K562 (cell line): ENCODE measurements around the gene EPB41L4B. TPM values are rescaled to one million over a fixed set of nuclear protein-coding genes. Genes with fewer than 3 reads are reported as not detected.

ENCODE experiments used
- ATAC-seq: fragments of 200-7000 bp; cut with Tn5 transposase; 3 replicates; pipeline ENCODE4 v1.9.1; 2020; ENCODE audit warnings: moderate library complexity
- BruUV-seq: library from RNA; stranded (reverse); fragments of 400-500 nt; replicated peaks from 2 replicates; lab custom pipeline; 2021; lab: Mats Ljungman, UMichigan
- CTCF ChIA-PET: fragments of 300-600 bp; formaldehyde crosslinking; extraction: SDS; loops from one replicate; lab custom pipeline; 2021; ENCODE audit warnings: low intra/inter-chr PET ratio; lab: Yijun Ruan, JAX
- POLR2A ChIA-PET: fragments of 300-600, 350-650 bp; sonication (Branson Sonifier 250); formaldehyde crosslinking; extraction: SDS; loops from one replicate; lab custom pipeline; 2021; ENCODE audit warnings: antibody characterized with exemption, inconsistent platforms; lab: Yijun Ruan, JAX
- DNase-seq, 4 experiments: peaks; one replicate each; pipeline versions ENCODE4 v3.0.0 to v3.0.0-alpha.2; 2011 to 2018; ENCODE audit warnings: low spot score in 3 of 4, mixed read lengths in 3 of 4; ENCODE audit errors: extremely low read depth in 1 of 4
- FAIRE-seq: peaks from 2 replicates; lab custom pipeline; 2011; peaks lifted over from hg19 to GRCh38; lab: Jason Lieb, UNC
- H2AFZ ChIP-seq: 2 replicates; pipeline ENCODE4 v1.6.0; 2011; ENCODE audit warnings: low read depth, low read length, control low read depth, inconsistent platforms
- H3K27ac ChIP-seq: fragments of 200-600 bp; 3 replicates; pipeline ENCODE4 v1.8.0; 2011; ENCODE audit warnings: low read depth, mild to moderate bottlenecking, control low read depth, inconsistent platforms, low read length, moderate library complexity, mixed read lengths; ENCODE audit errors: extremely low read depth
- H3K27me3 ChIP-seq, 2 experiments: fragments of 300-600 bp in 1 of 2; 2 replicates in 1 of 2; 3 replicates in 1 of 2; pipeline versions ENCODE4 v1.6.0 to v1.8.0; 2011; ENCODE audit warnings: inconsistent platforms in 2 of 2, low read length in 2 of 2, mild to moderate bottlenecking in 1 of 2, mixed read lengths in 1 of 2, moderate library complexity in 1 of 2; ENCODE audit not compliant: control insufficient read depth in 2 of 2, insufficient read depth in 2 of 2
- H3K36me3 ChIP-seq: fragments of 300-600 bp; 3 replicates; pipeline ENCODE4 v1.8.0; 2011; ENCODE audit warnings: mild to moderate bottlenecking, low read length, inconsistent platforms; ENCODE audit not compliant: control insufficient read depth, insufficient read depth
- H3K4me1 ChIP-seq, 2 experiments: fragments of 200-600 bp in 1 of 2; replicated peaks in 1 of 2; 2 replicates in 1 of 2; 3 replicates in 1 of 2; pipeline versions ENCODE4 v1.5.1 to v1.8.0; 2011; ENCODE audit warnings: inconsistent platforms in 2 of 2, low read length in 2 of 2, mild to moderate bottlenecking in 1 of 2, mixed read lengths in 1 of 2, moderate library complexity in 1 of 2; ENCODE audit not compliant: control insufficient read depth in 2 of 2, insufficient read depth in 2 of 2
- H3K4me2 ChIP-seq: 2 replicates; pipeline ENCODE4 v1.6.1; 2011; ENCODE audit warnings: low read length, control low read depth, inconsistent platforms, mixed read lengths; ENCODE audit not compliant: insufficient read depth
- H3K4me3 ChIP-seq: fragments of 200-600 bp; sonication (generic), shearing (Covaris generic); 2 replicates; pipeline ENCODE4 v1.5.1; 2016; ENCODE audit warnings: control low read depth, inconsistent platforms
- H3K79me2 ChIP-seq: fragments of 200-600 bp; 3 replicates; pipeline ENCODE4 v1.8.0; 2011; ENCODE audit warnings: low read length, inconsistent platforms; ENCODE audit not compliant: control insufficient read depth, insufficient read depth
- H3K9ac ChIP-seq, 2 experiments: 2 replicates each; pipeline versions ENCODE4 v1.6.0 to v1.6.1; 2011; ENCODE audit warnings: low read depth in 2 of 2, low read length in 2 of 2, control low read depth in 1 of 2, inconsistent platforms in 1 of 2, mild to moderate bottlenecking in 1 of 2, mixed read lengths in 1 of 2; ENCODE audit not compliant: insufficient read depth in 1 of 2
- H3K9me1 ChIP-seq: one replicate; pipeline ENCODE4 v1.6.0; 2011; ENCODE audit warnings: inconsistent platforms, mild to moderate bottlenecking, low read length, moderate library complexity; ENCODE audit not compliant: control insufficient read depth, insufficient read depth
- H3K9me3 ChIP-seq: replicated peaks from 2 replicates; pipeline ENCODE4 v1.5.1; 2011; ENCODE audit warnings: low read depth, low read length, inconsistent platforms; ENCODE audit not compliant: control insufficient read depth, insufficient read depth
- H4K20me1 ChIP-seq: replicated peaks from 2 replicates; pipeline ENCODE4 v1.6.1; 2011; ENCODE audit warnings: low read length, inconsistent platforms, mixed read lengths; ENCODE audit not compliant: control insufficient read depth, insufficient read depth
- ARID1B ChIP-seq: fragments of 450-650 bp; IDR thresholded peaks from 2 replicates; pipeline ENCODE4 v1.6.1; 2016; ENCODE audit warnings: antibody characterized with exemption, mild to moderate bottlenecking, inconsistent platforms
- CEBPG ChIP-seq, 3 experiments: fragments of 200-800 bp in 1 of 3; sonication (Bioruptor generic) in 1 of 3; sonication (generic) in 1 of 3; formaldehyde crosslinking in 1 of 3; IDR thresholded peaks in 2 of 3; conservative IDR thresholded peaks in 1 of 3; 2 replicates each; pipeline versions ENCODE4 v1.6.1 to v1.8.0; 2016 to 2022; ENCODE audit warnings: missing compliant biosample characterization in 2 of 3, missing genetic modification characterization in 2 of 3, mild to moderate bottlenecking in 1 of 3, missing genetic modification reagents in 1 of 3
- E2F1 ChIP-seq: sonication (generic); formaldehyde crosslinking; IDR thresholded peaks from 2 replicates; pipeline ENCODE4 v1.8.1; 2023; ENCODE audit warnings: mild to moderate bottlenecking, missing genetic modification reagents, moderate library complexity
- ELK1 ChIP-seq: sonication (generic); formaldehyde crosslinking; IDR thresholded peaks from 2 replicates; pipeline ENCODE4 v1.8.1; 2022; ENCODE audit warnings: missing genetic modification reagents
- ID3 ChIP-seq, 2 experiments: fragments of 250-450 bp in 1 of 2; fragments of 450-650 bp in 1 of 2; sonication (Bioruptor Pico) in 1 of 2; IDR thresholded peaks; 2 replicates each; pipeline versions ENCODE4 v1.6.1 to v1.8.0; 2016 to 2021; ENCODE audit warnings: mild to moderate bottlenecking in 2 of 2, moderate library complexity in 2 of 2, missing compliant biosample characterization in 1 of 2, missing genetic modification characterization in 1 of 2
- MEF2A ChIP-seq: IDR thresholded peaks from 2 replicates; pipeline ENCODE4 v1.6.1; 2011; ENCODE audit warnings: low read depth, mild to moderate bottlenecking, low read length, moderate library complexity; ENCODE audit not compliant: control insufficient read depth
- NEUROD1 ChIP-seq: fragments of 150-350 bp; IDR thresholded peaks from 2 replicates; pipeline ENCODE4 v1.6.1; 2014; ENCODE audit warnings: borderline replicate concordance, low read length, low read depth; ENCODE audit not compliant: partially characterized antibody
- NUFIP1 ChIP-seq: fragments of 450-650 bp; IDR thresholded peaks from 2 replicates; pipeline ENCODE4 v1.6.1; 2018; ENCODE audit not compliant: partially characterized antibody
- RBM25 ChIP-seq: fragments of 200-400 bp; formaldehyde crosslinking; IDR thresholded peaks from 2 replicates; pipeline ENCODE4 v1.6.1; 2018; ENCODE audit warnings: low read length, low read depth, moderate library complexity; ENCODE audit not compliant: severe bottlenecking
- SMARCE1 ChIP-seq: fragments of 450-650 bp; IDR thresholded peaks from 2 replicates; pipeline ENCODE4 v1.7.1; 2016; ENCODE audit warnings: mild to moderate bottlenecking
- SP2 ChIP-seq: IDR thresholded peaks from 2 replicates; pipeline ENCODE4 v1.6.1; 2011; ENCODE audit warnings: mild to moderate bottlenecking, low read depth, low read length, moderate library complexity; ENCODE audit not compliant: poor library complexity, severe bottlenecking; ENCODE audit errors: extremely low read depth
- XRCC4 ChIP-seq: IDR thresholded peaks from one replicate; pipeline ENCODE4 v1.6.1; 2011; ENCODE audit not compliant: insufficient read depth, insufficient read length; ENCODE audit errors: extremely low read depth
- ZFP91 ChIP-seq: sonication (generic); formaldehyde crosslinking; IDR thresholded peaks from 2 replicates; pipeline ENCODE4 v1.8.0; 2022; ENCODE audit warnings: mild to moderate bottlenecking, missing genetic modification reagents
- ZNF12 ChIP-seq: sonication (generic); formaldehyde crosslinking; IDR thresholded peaks from 2 replicates; pipeline ENCODE4 v1.4.0; 2020; ENCODE audit warnings: mild to moderate bottlenecking, missing genetic modification reagents
- ZNF354B ChIP-seq: fragments of 250-450 bp; sonication (Bioruptor Pico); IDR thresholded peaks from 2 replicates; pipeline ENCODE4 v1.4.0; 2020
- WGBS: fragments of 100-300 bp; shearing (Covaris generic); methylation state at CpG from one replicate; pipeline ENCODE4 v1.1.6; 2016; ENCODE audit warnings: low coverage, mixed read lengths; ENCODE audit not compliant: insufficient coverage; ENCODE audit errors: missing lambda C conversion rate; 5-methylcytosine and 5-hydroxymethylcytosine counted together
- in situ Hi-C: fragments of 300-500 bp; cut with MboI; formaldehyde crosslinking; loops from 4 replicates; pipeline ENCODE4 v1.15.0; 2018; ENCODE audit warnings: inconsistent platforms, mixed read lengths
- intact Hi-C: fragments of 100-400 bp; cut with micrococcal nuclease; formaldehyde crosslinking; loops from 2 replicates; pipeline ENCODE4 v1.14.2; 2022
- polyA plus RNA-seq, 8 experiments: library from polyadenylated mRNA; depleted of rRNA in 4 of 8; stranded (reverse) in 5 of 8; unstranded in 3 of 8; fragments of >200 nt; fragmentation: Nextera tagmentation in 2 of 8; fragmentation: Illumina TruSeq in 1 of 8; extraction: Ambion mirVana in 2 of 8; extraction: Trizol in 1 of 8; gene quantifications; 2 replicates each; pipeline versions ENCODE4 v1.2.1 to v1.2.3, GENCODE V29; 2011 to 2014; ENCODE audit warnings: inconsistent platforms in 1 of 8, missing spikeins in 1 of 8
- total RNA-seq, 7 experiments: library from RNA; depleted of rRNA in 6 of 7; stranded (reverse); fragments of >200 nt in 6 of 7; fragmentation: Illumina TruSeq in 2 of 7; extraction: Trizol in 2 of 7; gene quantifications; 2 replicates each; pipeline versions ENCODE4 v1.2.1 to v1.2.3, GENCODE V29; 2011 to 2021; ENCODE audit warnings: low replicate concordance in 1 of 7

EPB41L4B gene
- total and polyA plus RNA-seq, 9 of the 15 experiments (the other 6 are each of a cell fraction or from before 2014, with no cell fraction given): 0.09 to 0.38 (median 0.21) TPM

GRCh38 chr9:109319626-109320241, 1.1 kb downstream of the EPB41L4B start:
- H3K9ac ChIP-seq: no peak overlapping the region
- H3K9me1 ChIP-seq: no peaks in the 10 kb centered on the region
- in situ Hi-C loops: loop anchor here (10.0 kb wide), 1 partner anchor 445 kb away; no protein-coding TSS in a partner anchor
- WGBS: 28% methylated on average over 31 of the region's 42 CpGs
- H3K27me3 ChIP-seq: peaks cover 41 to 58% of the 10 kb centered on the region in 2 experiments
- H3K4me2 ChIP-seq: no peak overlapping the region
- no peak for DNase-seq
- no peak for ATAC-seq
- CTCF ChIA-PET: interaction anchor here (0.5 to 1.2 kb wide), 3 partner anchors 75 to 133 kb away, joined by 3 to 6 read pairs (median 3); no protein-coding TSS in a partner anchor
- no peak overlapping the region for H3K4me3 ChIP-seq
- FAIRE-seq: no peak
- peaks cover 0 to 16% of the 10 kb centered on the region in 2 experiments; a peak in 3 of 5 replicates for H3K4me1 ChIP-seq
- peaks cover 5% of the 10 kb centered on the region; the same call in 1 of the 2 replicates for H4K20me1 ChIP-seq
- intact Hi-C loops: loop anchor here (2.0 to 10.0 kb wide), 2 partner anchors 435 to 469 kb away; no protein-coding TSS in a partner anchor
- H3K36me3 ChIP-seq: no peaks in the 10 kb centered on the region
- H3K9me3 ChIP-seq: no peaks in the 10 kb centered on the region
- no peak for TF ChIP-seq ZFP91 (CRISPR knock-in tag)
- TF ChIP-seq ZNF12: no peak
- no peak for TF ChIP-seq NEUROD1
- TF ChIP-seq NUFIP1: no peak
- TF ChIP-seq MEF2A: no peak
- no peak for TF ChIP-seq CEBPG (CRISPR knock-in tag; IDR thresholded peaks at IDR 0.05)
- no peak for TF ChIP-seq CEBPG (tag; conservative IDR thresholded peaks at IDR 0.05 in 1 of 2, IDR thresholded peaks at IDR 0.05 in 1 of 2)
- no peak for TF ChIP-seq ID3 (CRISPR knock-in tag; IDR thresholded peaks at IDR 0.05)
- no peak for TF ChIP-seq ID3 (tag; IDR thresholded peaks at IDR 0.05)
- TF ChIP-seq XRCC4: no peak
- TF ChIP-seq ARID1B: no peak
- no peak for TF ChIP-seq ZNF354B
- no peak for TF ChIP-seq RBM25
- no peak for TF ChIP-seq SMARCE1
- TF ChIP-seq SP2: no peak
- no peak for TF ChIP-seq ELK1
- no peak for TF ChIP-seq E2F1 (CRISPR knock-in tag)
- H3K79me2 ChIP-seq: no peaks in the 10 kb centered on the region
- no TSS peak for BruUV-seq
- H3K27ac ChIP-seq: no peak overlapping the region
- POLR2A ChIA-PET: no interaction called here
- no peak overlapping the region for H2AFZ ChIP-seq
